GM21825 (cell line): ENCODE measurements around the gene RRP8.

Experiments used
- ATAC-seq: cut with Tn5 transposase; IDR thresholded peaks from one replicate; pipeline ENCODE4 v1.9.1; 2021; ENCODE audit warnings: mild to moderate bottlenecking, moderate library complexity; ENCODE audit not compliant: unreplicated experiment

RRP8 gene

GRCh38 chr11:6619004-6619745, 15.8 kb upstream of the RRP8 start, which contains the start of gene TPP1:
TPP1 (minus strand) TSS chr11:6619422; CDS start chr11:6619400, 22 bp downstream.
- peak; percentile 98 for ATAC-seq

- ATAC-seq: peak; percentile 4
These were observed 14.9 kb upstream of the RRP8 start for GRCh38 chr11:6618117-6619003.

- no peak for ATAC-seq
These were observed 13.9 kb upstream of the RRP8 start for GRCh38 chr11:6617315-6617781.

- ATAC-seq: no peak
These were observed 13.3 kb upstream of the RRP8 start for GRCh38 chr11:6616596-6617250.

- ATAC-seq: no peak
These were observed 12.6 kb upstream of the RRP8 start for GRCh38 chr11:6615882-6616585.

GRCh38 chr11:6615046-6615445, 11.6 kb upstream of the RRP8 start:
- no peak for ATAC-seq

GRCh38 chr11:6614446-6614845, 11.0 kb upstream of the RRP8 start:
- ATAC-seq: no peak

- no peak for ATAC-seq
These were observed 10.1 kb upstream of the RRP8 start for GRCh38 chr11:6613496-6613895.

GRCh38 chr11:6612213-6613041, 9.0 kb upstream of the RRP8 start, which contains the start of gene TAF10:
TAF10 (minus strand) TSS chr11:6612216; CDS start chr11:6612189, 27 bp downstream.
- ATAC-seq: peak; percentile 87

- peak; percentile 10 for ATAC-seq
These were observed 8.5 kb upstream of the RRP8 start for GRCh38 chr11:6611963-6612212.

- ATAC-seq: no peak
These were observed 7.9 kb upstream of the RRP8 start for GRCh38 chr11:6611092-6611962.

GRCh38 chr11:6610591-6610990, 7.2 kb upstream of the RRP8 start:
- ATAC-seq: no peak

GRCh38 chr11:6609502-6610015, 6.1 kb upstream of the RRP8 start:
- no peak for ATAC-seq

- ATAC-seq: no peak
These were observed 5.5 kb upstream of the RRP8 start for GRCh38 chr11:6608726-6609501.

GRCh38 chr11:6608011-6608410, 4.6 kb upstream of the RRP8 start:
- no peak for ATAC-seq

- ATAC-seq: no peak
These were observed 3.9 kb upstream of the RRP8 start for GRCh38 chr11:6607190-6607795.

GRCh38 chr11:6606471-6607189, 3.2 kb upstream of the RRP8 start:
- peak; percentile 48 for ATAC-seq
